Endothelial cell of umbilical vein (primary cell): ENCODE results near the gene TMEM81. TPM values are rescaled to one million over a fixed set of nuclear protein-coding genes. Genes with fewer than 3 reads are reported as not detected.

ENCODE experiments used
- BruUV-seq: library from RNA; stranded (reverse); fragments of 400-500 nt; replicated peaks from 2 replicates; lab custom pipeline; 2021; lab: Mats Ljungman, UMichigan
- CTCF ChIA-PET: fragments of 300-600, 350-600 bp; sonication (Branson Sonifier 250); formaldehyde crosslinking; loops from one replicate; lab custom pipeline; 2021; ENCODE audit warnings: antibody characterized with exemption, inconsistent platforms; lab: Charles Lee
- POLR2A ChIA-PET: fragments of 300-600, 350-600 bp; sonication (Branson Sonifier 250); formaldehyde crosslinking; loops from one replicate; lab custom pipeline; 2021; ENCODE audit warnings: antibody characterized with exemption, inconsistent platforms; lab: Charles Lee
- DNase-seq: peaks from one replicate; pipeline ENCODE4 v3.0.0-alpha.2; 2011; ENCODE audit warnings: low read depth, low spot score
- FAIRE-seq: peaks from 2 replicates; lab custom pipeline; 2011; peaks lifted over from hg19 to GRCh38; lab: Jason Lieb, UNC
- H2AFZ ChIP-seq: 2 replicates; pipeline ENCODE4 v1.6.0; 2012; ENCODE audit warnings: low read depth, low read length, control low read depth, inconsistent platforms
- H3K27ac ChIP-seq: 2 replicates; pipeline ENCODE4 v1.5.1; 2011; ENCODE audit warnings: low read depth, mild to moderate bottlenecking, control low read depth, low read length, moderate library complexity; ENCODE audit not compliant: insufficient read depth
- H3K27me3 ChIP-seq, 2 experiments: 2 replicates each; pipeline versions ENCODE4 v1.6.0 to v1.6.1; 2011; ENCODE audit warnings: low read length in 2 of 2, mixed read lengths in 1 of 2; ENCODE audit not compliant: control insufficient read depth in 2 of 2, insufficient read depth in 2 of 2
- H3K36me3 ChIP-seq, 2 experiments: 2 replicates in 1 of 2; 3 replicates in 1 of 2; pipeline ENCODE4 v1.5.1; 2011; ENCODE audit warnings: low read length in 2 of 2, mild to moderate bottlenecking in 1 of 2, moderate library complexity in 1 of 2; ENCODE audit not compliant: control insufficient read depth in 2 of 2, insufficient read depth in 2 of 2; ENCODE audit errors: extremely low read depth in 1 of 2
- H3K4me1 ChIP-seq: 3 replicates; pipeline ENCODE4 v1.5.1; 2011; ENCODE audit warnings: mild to moderate bottlenecking, low read length; ENCODE audit not compliant: control insufficient read depth, insufficient read depth; ENCODE audit errors: extremely low read depth
- H3K4me2 ChIP-seq: 2 replicates; pipeline ENCODE4 v1.6.1; 2011; ENCODE audit warnings: low read length, control low read depth, mixed read lengths; ENCODE audit not compliant: insufficient read depth
- H3K4me3 ChIP-seq, 3 experiments: fragments of 200-600 bp in 1 of 3; sonication (generic), shearing (Covaris generic) in 1 of 3; replicated peaks in 1 of 3; 2 replicates each; pipeline ENCODE4 v1.5.1; 2011 to 2016; ENCODE audit warnings: control low read depth in 3 of 3, low read length in 3 of 3, mild to moderate bottlenecking in 2 of 3, inconsistent platforms in 1 of 3, low read depth in 1 of 3, moderate library complexity in 1 of 3; ENCODE audit not compliant: insufficient read depth in 1 of 3
- H3K79me2 ChIP-seq: 2 replicates; pipeline ENCODE4 v1.6.0; 2012; ENCODE audit warnings: low read length, inconsistent platforms; ENCODE audit not compliant: control insufficient read depth, insufficient read depth
- H3K9ac ChIP-seq: replicated peaks from 2 replicates; pipeline ENCODE3; 2011; ENCODE audit warnings: low read length, control low read depth; ENCODE audit not compliant: insufficient read depth; ENCODE audit errors: extremely low read depth
- H3K9me1 ChIP-seq: replicated peaks from 3 replicates; pipeline ENCODE4 v1.6.0; 2011; ENCODE audit warnings: mild to moderate bottlenecking, low read length; ENCODE audit not compliant: control insufficient read depth, insufficient read depth; ENCODE audit errors: extremely low read depth
- H3K9me3 ChIP-seq: replicated peaks from 2 replicates; pipeline ENCODE4 v1.5.1; 2012; ENCODE audit warnings: low read length, inconsistent platforms; ENCODE audit not compliant: control insufficient read depth, insufficient read depth
- H4K20me1 ChIP-seq: replicated peaks from 2 replicates; pipeline ENCODE3; 2011; ENCODE audit warnings: mild to moderate bottlenecking, low read length; ENCODE audit not compliant: control insufficient read depth, insufficient read depth; ENCODE audit errors: extremely low read depth
- FOS ChIP-seq: IDR thresholded peaks from 2 replicates; pipeline ENCODE4 v1.6.1; 2011; ENCODE audit warnings: mild to moderate bottlenecking, low read length, moderate library complexity, borderline replicate concordance; ENCODE audit not compliant: insufficient read depth
- GATA2 ChIP-seq: IDR thresholded peaks from 2 replicates; pipeline ENCODE4 v1.7.0; 2011; ENCODE audit warnings: low read depth, mild to moderate bottlenecking, moderate library complexity, mixed read lengths, low read length; ENCODE audit not compliant: insufficient read length, insufficient read depth
- JUN ChIP-seq: IDR thresholded peaks from 2 replicates; pipeline ENCODE4 v1.6.1; 2011; ENCODE audit warnings: borderline replicate concordance, low read depth; ENCODE audit not compliant: insufficient read length, insufficient read depth
- MYC ChIP-seq: IDR thresholded peaks from one replicate; pipeline ENCODE4 v1.6.1; 2011; ENCODE audit warnings: mild to moderate bottlenecking, low read depth, low read length
- POLR2A ChIP-seq: IDR thresholded peaks from 2 replicates; pipeline ENCODE4 v1.6.1; 2012; ENCODE audit warnings: low read depth, mild to moderate bottlenecking, control low read depth, low read length
- POLR2AphosphoS5 ChIP-seq: IDR thresholded peaks from 2 replicates; pipeline ENCODE4 v1.6.1; 2012; ENCODE audit warnings: low read depth, mild to moderate bottlenecking, control low read depth, low read length, moderate library complexity; ENCODE audit not compliant: insufficient read depth
- dilution Hi-C: fragments of 300-500 bp; cut with MboI; formaldehyde crosslinking; loops from one replicate; pipeline ENCODE4 v1.15.0; 2019; ENCODE audit warnings: low sequenced_read_pairs; ENCODE audit not compliant: extremely low pct_ligation_motif_present
- intact Hi-C: fragments of 100-400 bp; cut with micrococcal nuclease; formaldehyde crosslinking; loops from one replicate; pipeline ENCODE4 v1.10.0; 2022
- polyA plus RNA-seq, 4 experiments: library from polyadenylated mRNA; depleted of rRNA in 3 of 4; stranded (reverse) in 3 of 4; unstranded in 1 of 4; fragments of >200 nt; gene quantifications; 2 replicates each; pipeline versions ENCODE4 v1.2.1 to v1.2.3, GENCODE V29; 2011 to 2012; ENCODE audit warnings: missing spikeins in 1 of 4
- total RNA-seq: library from RNA; stranded (reverse); gene quantifications from 2 replicates; pipeline ENCODE4 v1.2.3, GENCODE V29; 2021
- TF ChIP-seq, protein P1 (sequence below): IDR thresholded peaks from 2 replicates; pipeline ENCODE4 v1.6.1; 2011; ENCODE audit not compliant: insufficient read depth, insufficient read length

The TMEM81 gene
- total and polyA plus RNA-seq, 2 donors (not counting 3 experiments of a cell fraction or from before 2014, with no cell fraction given), result 1.5 to 2.9 TPM

DNA sequence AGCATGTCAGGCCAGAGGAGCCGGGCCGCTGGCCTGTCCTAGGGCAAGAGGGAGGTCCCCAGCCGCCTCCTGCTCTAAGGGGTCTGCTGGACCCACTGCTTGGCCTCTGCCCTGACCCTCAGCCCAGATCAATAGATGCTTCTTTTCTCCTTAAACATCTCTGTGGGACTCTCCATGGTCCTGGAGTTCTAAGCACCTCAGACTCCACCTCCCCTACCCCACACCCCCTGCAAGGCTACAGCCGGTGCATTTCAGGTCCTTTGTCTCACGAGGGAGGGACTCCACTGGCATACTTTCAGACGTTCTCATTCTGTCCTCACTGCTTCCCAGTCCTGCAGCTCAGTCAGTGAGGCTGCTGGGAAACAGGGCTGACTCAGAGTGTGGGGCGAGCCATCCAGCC is 30.2 kb downstream of the TMEM81 start:
- H4K20me1 ChIP-seq, result no peaks in the 10 kb centered on the region
- DNase-seq (no peak), FAIRE-seq (no peak)
- no peak overlapping the region for H3K4me3 ChIP-seq
- H3K9me1 ChIP-seq, result no peaks in the 10 kb centered on the region
- H2AFZ ChIP-seq, result no peak overlapping the region
- BruUV-seq, result no TSS peak
- no peak overlapping the region for H3K27ac ChIP-seq
- ChIA-PET POLR2A (no interaction called here), CTCF (no interaction called here)
- H3K9ac ChIP-seq, result no peak overlapping the region
- no peaks in the 10 kb centered on the region for H3K79me2 ChIP-seq
- no peaks in the 10 kb centered on the region for H3K27me3 ChIP-seq
- no peak overlapping the region for H3K4me2 ChIP-seq
- H3K9me3 ChIP-seq, result no peaks in the 10 kb centered on the region
- no peaks in the 10 kb centered on the region for H3K36me3 ChIP-seq
- TF ChIP-seq, protein P1, sequence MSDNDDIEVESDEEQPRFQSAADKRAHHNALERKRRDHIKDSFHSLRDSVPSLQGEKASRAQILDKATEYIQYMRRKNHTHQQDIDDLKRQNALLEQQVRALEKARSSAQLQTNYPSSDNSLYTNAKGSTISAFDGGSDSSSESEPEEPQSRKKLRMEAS, result no peak
- no peak for TF ChIP-seq FOS
- no peak for TF ChIP-seq GATA2
- no peak for TF ChIP-seq POLR2AphosphoS5
- TF ChIP-seq JUN, result no peak
- intact Hi-C loops (no loop called here), dilution Hi-C loops (no loop called here)
- H3K4me1 ChIP-seq, result no peaks in the 10 kb centered on the region

DNA sequence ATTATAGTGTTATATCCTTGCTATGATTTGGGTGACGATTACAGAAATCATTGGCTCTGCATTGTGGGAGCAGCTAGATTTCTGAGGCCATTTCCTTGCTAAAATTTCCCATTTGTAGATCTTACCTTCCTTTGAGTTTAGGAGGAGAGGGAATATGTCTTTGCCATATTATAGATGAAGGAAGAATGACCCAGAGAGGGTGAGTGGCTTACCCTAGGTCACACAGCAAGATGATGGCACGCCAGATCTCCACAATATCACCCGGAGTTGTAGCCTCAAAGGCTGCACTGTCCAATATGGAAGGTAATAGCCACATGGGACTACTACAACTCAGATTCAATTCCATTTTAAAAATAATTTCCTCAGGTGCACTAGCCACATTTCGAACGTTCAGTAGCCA is 31.0 kb downstream of the TMEM81 start:
- intact Hi-C loops (no loop called here), dilution Hi-C loops (no loop called here)
- Histone ChIP-seq H2AFZ (no peak overlapping the region), H4K20me1 (no peaks in the 10 kb centered on the region), H3K79me2 (no peaks in the 10 kb centered on the region), H3K9ac (no peak overlapping the region), H3K4me3 (no peak overlapping the region), H3K27me3 (no peaks in the 10 kb centered on the region), H3K9me3 (no peaks in the 10 kb centered on the region), H3K36me3 (no peaks in the 10 kb centered on the region), H3K9me1 (no peaks in the 10 kb centered on the region), H3K27ac (no peak overlapping the region), H3K4me1 (no peaks in the 10 kb centered on the region), H3K4me2 (no peak overlapping the region)
- POLR2A ChIA-PET, result no interaction called here
- CTCF ChIA-PET, result interaction anchor here (0.6 to 3.1 kb wide), 2 partner anchors 8 to 9 kb away, joined by 3 to 31 read pairs; no protein-coding TSS in a partner anchor
- FAIRE-seq, result no peak
- TF ChIP-seq, protein P1, result no peak
- TF ChIP-seq MYC (no peak), JUN (no peak), POLR2AphosphoS5 (no peak), POLR2A (no peak), FOS (no peak), GATA2 (no peak)
- no TSS peak for BruUV-seq
- no peak for DNase-seq
